Panc1 (cell line): ENCODE data around the gene VCP. TPM values are rescaled to one million over a fixed set of nuclear protein-coding genes. Genes with fewer than 3 reads are reported as not detected.
A peak's percentile ranks its signal among the peaks of the same experiment; 100 is the strongest.

ENCODE experiments used
- ATAC-seq: fragments of 200-7000 bp; cut with Tn5 transposase; 2 replicates; pipeline ENCODE4 v1.9.1; 2020; ENCODE audit warnings: mild to moderate bottlenecking, moderate library complexity
- BruUV-seq: library from RNA; stranded (reverse); fragments of 400-500 nt; replicated peaks from 2 replicates; lab custom pipeline; 2021; lab: Mats Ljungman, UMichigan
- CTCF ChIA-PET: fragments of 300-600 bp; sonication (Branson Sonifier 250); formaldehyde crosslinking; loops from one replicate; lab custom pipeline; 2022; ENCODE audit warnings: antibody characterized with exemption; lab: Charles Lee
- POLR2A ChIA-PET: fragments of 300-600 bp; sonication (Branson Sonifier 250); formaldehyde crosslinking; loops from one replicate; lab custom pipeline; 2022; ENCODE audit warnings: antibody characterized with exemption; lab: Charles Lee
- DNase-seq: peaks from one replicate; pipeline ENCODE4 v3.0.0-alpha.2; 2010; ENCODE audit warnings: low read depth, low spot score
- H3K27ac ChIP-seq: 2 replicates; pipeline ENCODE4 v1.5.1; 2011; ENCODE audit warnings: mild to moderate bottlenecking, low read length, inconsistent platforms
- H3K27me3 ChIP-seq: fragments of 200-500 bp; sonication (Bioruptor generic); 2 replicates; pipeline ENCODE4 v1.6.0; 2014; ENCODE audit warnings: low read length, inconsistent platforms; ENCODE audit not compliant: control insufficient read depth, insufficient read depth
- H3K36me3 ChIP-seq: fragments of 200-500 bp; sonication (Bioruptor generic); 2 replicates; pipeline ENCODE4 v1.5.1; 2014; ENCODE audit warnings: inconsistent platforms, mild to moderate bottlenecking, low read length, moderate library complexity; ENCODE audit not compliant: control insufficient read depth, insufficient read depth
- H3K4me1 ChIP-seq: 2 replicates; pipeline ENCODE4 v1.5.1; 2011; ENCODE audit warnings: inconsistent platforms, mild to moderate bottlenecking, low read length, moderate library complexity; ENCODE audit not compliant: control insufficient read depth, insufficient read depth
- H3K4me3 ChIP-seq, 2 experiments: 2 replicates each; pipeline ENCODE4 v1.5.1; 2011 to 2012; ENCODE audit warnings: low read depth in 2 of 2, low read length in 2 of 2, mild to moderate bottlenecking in 2 of 2, inconsistent platforms in 1 of 2, moderate library complexity in 1 of 2
- H3K9me3 ChIP-seq: fragments of 200-500 bp; sonication (Bioruptor generic); 2 replicates; pipeline ENCODE4 v1.5.1; 2014; ENCODE audit warnings: low read depth, mild to moderate bottlenecking, inconsistent platforms, low read length, moderate library complexity; ENCODE audit not compliant: control insufficient read depth, insufficient read depth
- CTCF ChIP-seq: fragments of 450-650 bp; IDR thresholded peaks from 2 replicates; pipeline ENCODE4 v1.5.1; 2017; ENCODE audit warnings: mild to moderate bottlenecking
- POLR2AphosphoS5 ChIP-seq: IDR thresholded peaks from 2 replicates; pipeline ENCODE4 v1.6.1; 2012; ENCODE audit warnings: mild to moderate bottlenecking, low read depth, low read length, moderate library complexity
- REST ChIP-seq, 2 experiments: IDR thresholded peaks; 2 replicates each; pipeline ENCODE4 v1.6.1; 2011 to 2012; ENCODE audit warnings: low read depth in 2 of 2, control low read depth in 1 of 2, low read length in 1 of 2, mild to moderate bottlenecking in 1 of 2, moderate library complexity in 1 of 2; ENCODE audit not compliant: insufficient read depth in 1 of 2
- SIN3A ChIP-seq: IDR thresholded peaks from 2 replicates; pipeline ENCODE4 v1.6.1; 2012; ENCODE audit warnings: low read depth, mild to moderate bottlenecking, low read length, moderate library complexity, borderline replicate concordance; ENCODE audit not compliant: insufficient read depth
- TCF7L2 ChIP-seq: IDR thresholded peaks from 2 replicates; pipeline ENCODE4 v1.6.1; 2011; ENCODE audit warnings: mild to moderate bottlenecking, low read depth, low read length, inconsistent platforms
- in situ Hi-C: cut with HindIII; loops from 2 replicates; pipeline ENCODE4 v1.10.0; 2016; ENCODE audit warnings: low sequenced_read_pairs, low pct_unique_long_range_greater_than_20kb
- intact Hi-C: fragments of 100-400 bp; cut with micrococcal nuclease; formaldehyde crosslinking; loops from one replicate; pipeline ENCODE4 v1.10.0; 2022; ENCODE audit not compliant: unreplicated experiment
- total RNA-seq: library from RNA; stranded (reverse); gene quantifications from one replicate; pipeline ENCODE4 v1.2.1, GENCODE V29; 2021; ENCODE audit not compliant: unreplicated experiment

The VCP gene
- total RNA-seq, 1 experiment from 2014 or later: 472 TPM

GRCh38 chr9:35104586-35104985, 32.2 kb upstream of the VCP start:
- TF ChIP-seq POLR2AphosphoS5 (no peak), TCF7L2 (no peak), REST (IDR thresholded peaks at IDR 0.05; ENCODE audit: insufficient read depth in 1 of 2, low read depth in 2 of 2, low read length in 1 of 2) (no peak), SIN3A (no peak), CTCF (no peak)
- CTCF ChIA-PET: no interaction called here
- no peaks in the 10 kb centered on the region for H3K27me3 ChIP-seq
- POLR2A ChIA-PET: interaction anchor here (1.8 kb wide), 1 partner anchor 9 kb away, joined by 4 read pairs; no protein-coding TSS in a partner anchor
- BruUV-seq: no TSS peak
- ATAC-seq (no peak), DNase-seq (no peak)
- H3K27ac ChIP-seq: no peak overlapping the region
- intact Hi-C loops (no loop called here), in situ Hi-C loops (no loop called here)
- H3K9me3 ChIP-seq: no peaks in the 10 kb centered on the region
- no peaks in the 10 kb centered on the region; the same call in 1 of the 2 replicates for H3K36me3 ChIP-seq
- peaks cover 19% of the 10 kb centered on the region for H3K4me1 ChIP-seq
- no peak overlapping the region for H3K4me3 ChIP-seq

GRCh38 chr9:35103660-35104191, 31.3 kb upstream of the VCP start:
- intact Hi-C loops: no loop called here
- CTCF ChIA-PET: interaction anchor here (1.7 kb wide), 1 partner anchor 12 kb away, joined by 4 read pairs; the partner anchor contains the start of gene ATOSB
- BruUV-seq: no TSS peak

More at GRCh38 chr9:35103660-35104191, 31.3 kb upstream of the VCP start:
- H3K27me3 ChIP-seq: no peaks in the 10 kb centered on the region
- H3K4me1 ChIP-seq: peaks cover 18% of the 10 kb centered on the region
- in situ Hi-C loops: no loop called here
- DNase-seq (no peak), ATAC-seq (no peak)
- no peaks in the 10 kb centered on the region; the same call in 1 of the 2 replicates for H3K36me3 ChIP-seq
- H3K27ac ChIP-seq: peak overlapping the region; percentile 96
- POLR2A ChIA-PET: interaction anchor here (0.5 to 1.8 kb wide), 6 partner anchors 10 to 82 kb away, joined by 3 to 12 read pairs (median 4); partner anchors contain the start of genes ATOSB, FANCG, UNC13B and VCP
- no peaks in the 10 kb centered on the region for H3K9me3 ChIP-seq
- H3K4me3 ChIP-seq: peak overlapping the region; percentile 80 to 97
- TF ChIP-seq CTCF (no peak), TCF7L2 (no peak), POLR2AphosphoS5 (no peak), SIN3A (no peak), REST (IDR thresholded peaks at IDR 0.05; ENCODE audit: insufficient read depth in 1 of 2, low read depth in 2 of 2, low read length in 1 of 2) (no peak)
